H9 (cell line): ENCODE data around the gene DNAH11. TPM values are rescaled to one million over a fixed set of nuclear protein-coding genes. Genes with fewer than 3 reads are reported as not detected.

Source experiments
- DNase-seq: peaks from one replicate; pipeline ENCODE4 v3.0.0-alpha.2; 2017
- H2AFZ ChIP-seq: one replicate; pipeline ENCODE4 v1.6.1; 2013; ENCODE audit warnings: mild to moderate bottlenecking, low read length, control low read depth, moderate library complexity
- H2AK5ac ChIP-seq: 2 replicates; pipeline ENCODE4 v1.6.1; 2013; ENCODE audit warnings: low read length, control low read depth, mixed read lengths; ENCODE audit not compliant: insufficient read length
- H2BK120ac ChIP-seq: one replicate; pipeline ENCODE4 v1.6.1; 2013; ENCODE audit warnings: low read depth, mild to moderate bottlenecking, low read length, control low read depth, inconsistent platforms; ENCODE audit not compliant: poor library complexity, severe bottlenecking
- H2BK12ac ChIP-seq: 2 replicates; pipeline ENCODE4 v1.6.1; 2013; ENCODE audit warnings: low read length, control low read depth, mixed read lengths, low read depth; ENCODE audit not compliant: insufficient read length
- H2BK15ac ChIP-seq: 2 replicates; pipeline ENCODE4 v1.6.1; 2013; ENCODE audit warnings: low read depth, low read length, control low read depth
- H2BK20ac ChIP-seq: one replicate; pipeline ENCODE4 v1.6.1; 2013; ENCODE audit warnings: low read depth, mild to moderate bottlenecking, low read length, control low read depth, inconsistent platforms; ENCODE audit not compliant: poor library complexity, severe bottlenecking
- H2BK5ac ChIP-seq: 2 replicates; pipeline ENCODE4 v1.6.1; 2013; ENCODE audit warnings: low read length, control low read depth, mixed read lengths; ENCODE audit not compliant: insufficient read length
- H3K14ac ChIP-seq: 2 replicates; pipeline ENCODE4 v1.6.1; 2013; ENCODE audit warnings: low read length, control low read depth; ENCODE audit not compliant: insufficient read depth
- H3K18ac ChIP-seq: 2 replicates; pipeline ENCODE4 v1.6.1; 2013; ENCODE audit warnings: low read depth, mild to moderate bottlenecking, mixed read lengths, low read length, control low read depth; ENCODE audit not compliant: insufficient read length
- H3K23ac ChIP-seq: 2 replicates; pipeline ENCODE4 v1.6.1; 2013; ENCODE audit warnings: low read length, control low read depth, mixed read lengths, low read depth; ENCODE audit not compliant: insufficient read length
- H3K23me2 ChIP-seq: 2 replicates; pipeline ENCODE4 v1.6.1; 2013; ENCODE audit warnings: low read depth, mild to moderate bottlenecking, mixed read lengths, low read length, control low read depth; ENCODE audit not compliant: insufficient read length, poor library complexity, severe bottlenecking
- H3K27ac ChIP-seq: 2 replicates; pipeline ENCODE4 v1.5.1; 2013; ENCODE audit warnings: low read length, control low read depth, mixed read lengths, low read depth; ENCODE audit not compliant: insufficient read length
- H3K27me3 ChIP-seq: 2 replicates; pipeline ENCODE4 v1.6.1; 2013; ENCODE audit warnings: low read length, control low read depth, inconsistent platforms; ENCODE audit not compliant: insufficient read depth
- H3K4ac ChIP-seq: 2 replicates; pipeline ENCODE4 v1.6.1; 2013; ENCODE audit warnings: low read depth, mild to moderate bottlenecking, control low read depth, inconsistent platforms, low read length, moderate library complexity
- H3K4me1 ChIP-seq: 2 replicates; pipeline ENCODE4 v1.6.1; 2013; ENCODE audit warnings: low read length, control low read depth, inconsistent platforms; ENCODE audit not compliant: insufficient read depth
- H3K4me2 ChIP-seq: 2 replicates; pipeline ENCODE4 v1.6.1; 2013; ENCODE audit warnings: low read length, control low read depth, mixed read lengths; ENCODE audit not compliant: insufficient read length, insufficient read depth
- H3K56ac ChIP-seq: 2 replicates; pipeline ENCODE4 v1.6.1; 2013; ENCODE audit warnings: low read depth, mild to moderate bottlenecking, mixed read lengths, low read length, control low read depth; ENCODE audit not compliant: insufficient read length
- H3K79me1 ChIP-seq: 2 replicates; pipeline ENCODE4 v1.6.1; 2013; ENCODE audit warnings: low read depth, mild to moderate bottlenecking, moderate library complexity, low read length, control low read depth, inconsistent platforms; ENCODE audit not compliant: insufficient read depth, poor library complexity, severe bottlenecking
- H3K79me2 ChIP-seq: 2 replicates; pipeline ENCODE4 v1.6.1; 2013; ENCODE audit warnings: low read length, control low read depth, inconsistent platforms; ENCODE audit not compliant: insufficient read depth
- H3K9ac ChIP-seq: 2 replicates; pipeline ENCODE4 v1.6.1; 2013; ENCODE audit warnings: low read length, control low read depth, mixed read lengths; ENCODE audit not compliant: insufficient read length; ENCODE audit errors: extremely low read depth
- H3K9me3 ChIP-seq: one replicate; pipeline ENCODE4 v1.6.1; 2013; ENCODE audit warnings: low read depth, low read length, inconsistent platforms; ENCODE audit not compliant: control insufficient read depth
- H3T11ph ChIP-seq: one replicate; pipeline ENCODE4 v1.6.1; 2013; ENCODE audit warnings: mild to moderate bottlenecking, low read length, control low read depth, inconsistent platforms
- H4K20me1 ChIP-seq: one replicate; pipeline ENCODE4 v1.6.1; 2013; ENCODE audit not compliant: control insufficient read depth, insufficient read length, insufficient read depth
- H4K5ac ChIP-seq: 2 replicates; pipeline ENCODE4 v1.6.1; 2013; ENCODE audit warnings: low read depth, mild to moderate bottlenecking, mixed read lengths, low read length, control low read depth; ENCODE audit not compliant: insufficient read length
- H4K8ac ChIP-seq: replicated peaks from 2 replicates; pipeline ENCODE4 v1.6.1; 2013; ENCODE audit warnings: low read length, control low read depth, mixed read lengths, low read depth; ENCODE audit not compliant: insufficient read length
- H4K91ac ChIP-seq: 2 replicates; pipeline ENCODE4 v1.6.1; 2013; ENCODE audit warnings: low read depth, mild to moderate bottlenecking, moderate library complexity, mixed read lengths, low read length, control low read depth; ENCODE audit not compliant: insufficient read length
- H3K27ac Mint-ChIP-seq, 3 experiments: 2 replicates in 2 of 3; 3 replicates in 1 of 3; pipeline ENCODE4 v1.8.0; 2020 to 2021; ENCODE audit warnings: mixed read lengths in 3 of 3, mild to moderate bottlenecking in 1 of 3, moderate library complexity in 1 of 3
- H3K27me3 Mint-ChIP-seq: 2 replicates; pipeline ENCODE4 v1.8.0; 2021; ENCODE audit warnings: low read depth, mild to moderate bottlenecking, moderate library complexity, mixed read lengths
- H3K36me3 Mint-ChIP-seq, 3 experiments: 2 replicates in 2 of 3; 3 replicates in 1 of 3; pipeline ENCODE4 v1.8.0; 2020 to 2021; ENCODE audit warnings: low read depth in 3 of 3, mixed read lengths in 3 of 3; ENCODE audit not compliant: insufficient read depth in 1 of 3
- H3K4me1 Mint-ChIP-seq, 2 experiments: 2 replicates each; pipeline ENCODE4 v1.8.0; 2020; ENCODE audit warnings: mixed read lengths in 2 of 2
- H3K4me3 Mint-ChIP-seq, 2 experiments: 2 replicates in 1 of 2; 3 replicates in 1 of 2; pipeline ENCODE4 v1.8.0; 2020 to 2021; ENCODE audit warnings: mild to moderate bottlenecking in 2 of 2, mixed read lengths in 2 of 2, moderate library complexity in 1 of 2
- H3K9me3 Mint-ChIP-seq, 2 experiments: 2 replicates in 1 of 2; 3 replicates in 1 of 2; pipeline ENCODE4 v1.8.0; 2020; ENCODE audit warnings: mild to moderate bottlenecking in 2 of 2, mixed read lengths in 2 of 2, moderate library complexity in 1 of 2
- WGBS: extraction: QIAGEN DNeasy Blood & Tissue Kit; methylation state at CpG from one replicate; pipeline ENCODE4 v1.1.7; 2013; ENCODE audit warnings: missing lambda C conversion rate, low lambda C conversion rate, mixed read lengths; ENCODE audit not compliant: insufficient read length; ENCODE audit errors: extremely low coverage; 5-methylcytosine and 5-hydroxymethylcytosine counted together
- total RNA-seq: library from RNA; stranded (reverse); gene quantifications from 2 replicates; pipeline ENCODE4 v1.2.1, GENCODE V29; 2021
- TF ChIP-seq, protein P1 (sequence below): fragments of 200-600 bp; sonication (generic); conservative IDR thresholded peaks from 3 replicates; pipeline ENCODE4 v1.8.0; 2021; ENCODE audit warnings: antibody characterized with exemption, mild to moderate bottlenecking

DNAH11 gene
- total RNA-seq, 1 experiment from 2014 or later = 2.5 TPM

DNA sequence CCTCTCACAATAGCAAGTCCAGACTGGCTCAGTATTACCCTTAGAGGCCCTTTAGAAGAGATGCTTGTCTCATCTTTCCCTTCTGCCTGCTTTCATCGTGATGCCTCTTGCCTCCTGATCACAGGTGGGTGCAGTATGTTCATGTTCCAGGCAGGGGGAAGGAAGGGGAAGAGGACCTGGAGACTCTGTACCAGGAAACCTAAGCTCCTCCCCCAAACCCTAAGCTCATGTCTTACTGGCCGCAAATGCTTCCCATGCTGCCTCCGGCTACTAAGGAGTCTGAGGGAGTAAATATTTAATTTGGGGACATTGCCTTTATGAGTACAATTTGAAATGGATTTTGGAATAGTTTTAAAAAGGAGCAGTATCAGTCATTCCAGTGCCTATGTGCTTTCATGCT is 210.2 kb downstream of the DNAH11 start:
- H3K9ac ChIP-seq = no peak overlapping the region
- no peaks in the 10 kb centered on the region for H3K27me3 Mint-ChIP-seq

More for the DNA sequence above, 210.2 kb downstream of the DNAH11 start:
- Histone ChIP-seq H3K23ac (no peak overlapping the region), H2AK5ac (no peak overlapping the region), H3K79me2 (no peaks in the 10 kb centered on the region), H3T11ph (no peak overlapping the region), H2BK5ac (no peak overlapping the region), H2BK15ac (no peak overlapping the region), H2BK120ac (no peak overlapping the region), H3K9me3 (no peaks in the 10 kb centered on the region), H2BK20ac (no peak overlapping the region), H3K4me2 (no peak overlapping the region), H4K8ac (no peak overlapping the region), H4K20me1 (no peaks in the 10 kb centered on the region), H4K91ac (no peak overlapping the region), H4K5ac (no peak overlapping the region), H3K4ac (no peak overlapping the region), H3K56ac (no peak overlapping the region), H3K27ac (no peak overlapping the region), H2AFZ (peak overlapping the region; percentile 18), H2BK12ac (no peak overlapping the region), H3K18ac (no peak overlapping the region), H3K4me1 (peaks cover 11% of the 10 kb centered on the region; the same call in 1 of the 2 replicates), H3K23me2 (no peaks in the 10 kb centered on the region), H3K27me3 (no peaks in the 10 kb centered on the region), H3K79me1 (no peaks in the 10 kb centered on the region), H3K14ac (no peak overlapping the region)
- Mint-ChIP-seq H3K9me3 (no peaks in the 10 kb centered on the region), H3K4me1 (peaks cover 33% of the 10 kb centered on the region in 2 experiments), H3K27ac (0 out of 7 replicates have a peak overlapping the region, but pooled peaks of 1 of the 3 experiments have one; percentile 11), H3K36me3 (no peaks in the 10 kb centered on the region), H3K4me3 (no peak overlapping the region)
- TF ChIP-seq, protein P1, sequence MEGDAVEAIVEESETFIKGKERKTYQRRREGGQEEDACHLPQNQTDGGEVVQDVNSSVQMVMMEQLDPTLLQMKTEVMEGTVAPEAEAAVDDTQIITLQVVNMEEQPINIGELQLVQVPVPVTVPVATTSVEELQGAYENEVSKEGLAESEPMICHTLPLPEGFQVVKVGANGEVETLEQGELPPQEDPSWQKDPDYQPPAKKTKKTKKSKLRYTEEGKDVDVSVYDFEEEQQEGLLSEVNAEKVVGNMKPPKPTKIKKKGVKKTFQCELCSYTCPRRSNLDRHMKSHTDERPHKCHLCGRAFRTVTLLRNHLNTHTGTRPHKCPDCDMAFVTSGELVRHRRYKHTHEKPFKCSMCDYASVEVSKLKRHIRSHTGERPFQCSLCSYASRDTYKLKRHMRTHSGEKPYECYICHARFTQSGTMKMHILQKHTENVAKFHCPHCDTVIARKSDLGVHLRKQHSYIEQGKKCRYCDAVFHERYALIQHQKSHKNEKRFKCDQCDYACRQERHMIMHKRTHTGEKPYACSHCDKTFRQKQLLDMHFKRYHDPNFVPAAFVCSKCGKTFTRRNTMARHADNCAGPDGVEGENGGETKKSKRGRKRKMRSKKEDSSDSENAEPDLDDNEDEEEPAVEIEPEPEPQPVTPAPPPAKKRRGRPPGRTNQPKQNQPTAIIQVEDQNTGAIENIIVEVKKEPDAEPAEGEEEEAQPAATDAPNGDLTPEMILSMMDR = no peak
- peak; percentile 40 for DNase-seq
- no CpG with 5 or more reads among the region's 3 CpGs for WGBS
